Omental fat pad (tissue), 4 donors: ENCODE measurements around the gene C19orf38. TPM values are rescaled to one million over a fixed set of nuclear protein-coding genes. Genes with fewer than 3 reads are reported as not detected.
"Not testable (repeated sequence)": the region's sequence is repeated elsewhere in the genome, so short reads cannot be mapped to it uniquely, and the experiment has no call there.

Source experiments
- ATAC-seq: fragments of 150-250 bp; one replicate; pipeline ENCODE4 v1.9.1; 2016; ENCODE audit warnings: mild to moderate bottlenecking, moderate library complexity; ENCODE audit not compliant: low FRiP score
- DNase-seq: peaks from one replicate; pipeline ENCODE4 v3.0.0-alpha.2; 2019; ENCODE audit warnings: low spot score
- CTCF ChIP-seq, 3 donors: fragments of 450-650 bp; IDR thresholded peaks; one replicate each; pipeline ENCODE4 v1.5.1; 2016 to 2017; ENCODE audit warnings: antibody characterized with exemption in 3 of 3, mild to moderate bottlenecking in 3 of 3, moderate library complexity in 2 of 3
- total RNA-seq, 4 donors: library from RNA; depleted of rRNA; stranded (reverse); fragments of >200 nt; gene quantifications; one replicate each; pipeline ENCODE4 v1.1.0, GENCODE V29; 2016

Gene C19orf38
- total RNA-seq, 4 donors from 2014 or later, result 1.0 to 7.9 (median 4.9) TPM

GRCh38 chr19:10852098-10852800 lies 4.0 kb downstream of the C19orf38 start:
- no peak for TF ChIP-seq CTCF (IDR thresholded peaks at IDR 0.05)
- ATAC-seq, result no peak
- DNase-seq, result no peak

GRCh38 chr19:10852941-10853340 lies 4.7 kb downstream of the C19orf38 start:
- ATAC-seq, result no peak

GRCh38 chr19:10854350-10855089 lies 6.3 kb downstream of the C19orf38 start:
- no peak for ATAC-seq
- no peak for TF ChIP-seq CTCF (IDR thresholded peaks at IDR 0.05)
- DNase-seq, result no peak

More at GRCh38 chr19:10852941-10853340, 4.7 kb downstream of the C19orf38 start:
- TF ChIP-seq CTCF (IDR thresholded peaks at IDR 0.05), result no peak
- no peak for DNase-seq

GRCh38 chr19:10855879-10856522 lies 7.8 kb downstream of the C19orf38 start:
- no peak for DNase-seq
- no peak for ATAC-seq
- TF ChIP-seq CTCF (IDR thresholded peaks at IDR 0.05), result no peak

- not testable (repeated sequence) for DNase-seq, ATAC-seq
Measured at GRCh38 chr19:10856899-10857298, 8.7 kb downstream of the C19orf38 start.

- DNase-seq, result no peak
- ATAC-seq, result no peak
- TF ChIP-seq CTCF (IDR thresholded peaks at IDR 0.05), result no peak
Measured at GRCh38 chr19:10858204-10858828, 10.1 kb downstream of the C19orf38 start.

- DNase-seq (no peak), ATAC-seq (no peak)
- TF ChIP-seq CTCF (IDR thresholded peaks at IDR 0.05), result no peak
Measured at GRCh38 chr19:10861103-10861651, 13.0 kb downstream of the C19orf38 start.
